HG02981 (cell line): Measurements from ENCODE around the gene MAP4K5.

Experiments
- ATAC-seq: cut with Tn5 transposase; IDR thresholded peaks from one replicate; pipeline ENCODE4 v1.9.1; 2021; ENCODE audit warnings: mild to moderate bottlenecking, moderate library complexity; ENCODE audit not compliant: unreplicated experiment

Gene MAP4K5

GRCh38 chr14:50373959-50374358, 158.4 kb downstream of the MAP4K5 start:
- ATAC-seq: no peak

- ATAC-seq: no peak
Observed at GRCh38 chr14:50371546-50371945, 160.8 kb downstream of the MAP4K5 start.
